AG09309 (cell line): ENCODE results near the gene TRNP1.

Source experiments
- DNase-seq: peaks from one replicate; pipeline ENCODE4 v3.0.0-alpha.2; 2010; ENCODE audit warnings: low read depth
- H3K4me3 ChIP-seq: 2 replicates; pipeline ENCODE4 v1.5.1; 2011; ENCODE audit warnings: mild to moderate bottlenecking, low read depth, low read length, moderate library complexity; ENCODE audit not compliant: control insufficient read depth
- TF ChIP-seq, protein P1 (sequence below): IDR thresholded peaks from 2 replicates; pipeline ENCODE4 v1.5.1; 2011; ENCODE audit warnings: mild to moderate bottlenecking, low read depth, low read length, inconsistent platforms; ENCODE audit not compliant: insufficient read depth, control insufficient read depth; ENCODE audit errors: missing control alignments

Gene TRNP1

DNA sequence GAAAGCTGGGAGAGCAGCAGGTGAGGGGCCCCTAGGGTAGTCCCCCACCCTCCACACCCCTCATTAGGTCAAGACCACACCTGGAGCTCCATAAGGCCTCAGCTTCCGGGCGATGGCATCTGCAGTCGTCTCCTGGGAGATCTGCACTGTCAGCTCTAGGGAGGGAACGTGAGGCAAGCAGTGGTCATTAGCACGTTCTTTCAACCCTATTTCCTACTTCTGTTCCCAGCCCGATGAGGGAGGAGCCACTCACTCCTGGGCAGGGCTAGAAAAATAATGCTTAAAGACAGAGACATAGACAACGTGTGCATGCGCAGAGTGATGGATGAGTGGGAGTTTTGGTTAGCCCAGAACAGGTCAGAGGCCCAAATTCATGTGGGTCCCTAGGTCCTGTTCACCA lies 42.9 kb upstream of the TRNP1 start:
- TF ChIP-seq, protein P1, sequence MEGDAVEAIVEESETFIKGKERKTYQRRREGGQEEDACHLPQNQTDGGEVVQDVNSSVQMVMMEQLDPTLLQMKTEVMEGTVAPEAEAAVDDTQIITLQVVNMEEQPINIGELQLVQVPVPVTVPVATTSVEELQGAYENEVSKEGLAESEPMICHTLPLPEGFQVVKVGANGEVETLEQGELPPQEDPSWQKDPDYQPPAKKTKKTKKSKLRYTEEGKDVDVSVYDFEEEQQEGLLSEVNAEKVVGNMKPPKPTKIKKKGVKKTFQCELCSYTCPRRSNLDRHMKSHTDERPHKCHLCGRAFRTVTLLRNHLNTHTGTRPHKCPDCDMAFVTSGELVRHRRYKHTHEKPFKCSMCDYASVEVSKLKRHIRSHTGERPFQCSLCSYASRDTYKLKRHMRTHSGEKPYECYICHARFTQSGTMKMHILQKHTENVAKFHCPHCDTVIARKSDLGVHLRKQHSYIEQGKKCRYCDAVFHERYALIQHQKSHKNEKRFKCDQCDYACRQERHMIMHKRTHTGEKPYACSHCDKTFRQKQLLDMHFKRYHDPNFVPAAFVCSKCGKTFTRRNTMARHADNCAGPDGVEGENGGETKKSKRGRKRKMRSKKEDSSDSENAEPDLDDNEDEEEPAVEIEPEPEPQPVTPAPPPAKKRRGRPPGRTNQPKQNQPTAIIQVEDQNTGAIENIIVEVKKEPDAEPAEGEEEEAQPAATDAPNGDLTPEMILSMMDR, result no peak
- no peak for DNase-seq
- H3K4me3 ChIP-seq, result no peak overlapping the region

DNA sequence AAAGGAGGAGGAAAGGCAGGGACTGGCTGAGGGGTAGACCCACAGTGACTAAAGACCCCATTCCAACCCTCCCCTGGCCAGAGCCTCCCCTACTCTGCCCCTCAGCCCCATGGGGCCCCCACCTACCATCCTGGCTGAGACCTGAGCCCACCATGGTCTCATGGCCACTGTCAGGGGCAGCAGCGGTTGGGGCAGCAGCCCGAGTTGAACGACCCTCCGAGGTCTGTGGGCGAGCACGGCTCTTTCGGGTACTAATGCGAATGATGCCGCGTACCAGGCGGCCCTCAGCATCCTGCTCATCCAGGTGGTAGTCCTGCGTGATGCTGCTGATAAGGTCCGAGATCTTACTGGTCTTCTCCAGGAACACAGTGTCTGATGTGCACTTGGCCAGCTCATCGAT lies 42.3 kb upstream of the TRNP1 start:
- TF ChIP-seq, protein P1, result no peak
- H3K4me3 ChIP-seq, result no peak overlapping the region
- no peak for DNase-seq

DNA sequence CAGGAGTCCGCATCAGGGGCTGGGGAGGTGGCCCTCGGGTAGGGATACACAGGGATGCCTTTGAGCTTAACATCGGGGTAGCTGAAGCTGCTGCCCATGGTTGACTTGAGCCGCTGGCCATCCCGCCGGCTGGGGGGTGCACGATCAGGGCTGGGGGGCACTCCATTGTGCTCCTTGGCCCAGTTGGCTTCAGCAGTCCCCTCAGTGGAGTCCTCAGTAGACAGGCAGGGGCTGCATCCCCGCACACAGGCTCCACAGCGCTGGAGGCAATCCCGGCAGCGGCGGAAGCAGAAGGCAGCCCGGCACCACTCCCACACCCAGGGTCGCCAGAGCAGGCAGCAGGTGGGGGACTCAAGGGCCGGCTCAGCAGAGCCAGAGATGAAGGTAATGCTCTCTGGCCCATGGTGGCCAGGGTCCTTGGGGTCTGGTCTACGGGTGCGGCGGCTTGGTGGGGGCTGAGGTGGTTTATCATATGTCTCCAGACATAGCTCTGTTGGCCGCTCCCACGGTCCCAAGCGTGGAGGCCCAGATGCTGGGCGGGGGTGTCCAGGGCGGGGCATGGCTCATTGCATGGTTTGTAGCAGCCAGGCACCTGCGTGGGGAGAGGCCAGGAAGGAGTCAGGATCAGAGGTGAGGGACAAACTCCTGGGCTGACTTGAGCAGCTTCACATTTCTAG lies 41.5 kb upstream of the TRNP1 start:
- no peak for DNase-seq
- H3K4me3 ChIP-seq, result no peak overlapping the region
- TF ChIP-seq, protein P1, result no peak

DNA sequence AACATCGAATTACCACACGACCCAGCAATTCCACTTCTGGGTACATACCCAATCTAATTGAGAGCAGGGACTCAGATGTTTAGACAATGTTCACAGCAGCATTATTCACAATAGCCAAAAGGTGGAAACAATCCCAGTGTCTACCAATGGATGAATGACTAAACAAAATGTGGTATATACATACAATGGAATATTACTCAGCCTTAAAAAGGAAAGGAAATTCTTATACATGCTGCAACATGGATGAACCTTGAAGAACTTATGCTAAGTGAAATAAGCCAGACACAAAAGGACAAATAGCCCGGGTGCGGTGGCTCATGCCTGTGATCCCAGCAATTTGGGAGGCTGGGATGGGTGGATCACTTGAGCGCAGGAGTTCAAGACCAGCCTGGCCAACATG lies 40.1 kb upstream of the TRNP1 start:
- TF ChIP-seq, protein P1, result no peak
- H3K4me3 ChIP-seq, result no peak overlapping the region
- DNase-seq, result no peak

DNA sequence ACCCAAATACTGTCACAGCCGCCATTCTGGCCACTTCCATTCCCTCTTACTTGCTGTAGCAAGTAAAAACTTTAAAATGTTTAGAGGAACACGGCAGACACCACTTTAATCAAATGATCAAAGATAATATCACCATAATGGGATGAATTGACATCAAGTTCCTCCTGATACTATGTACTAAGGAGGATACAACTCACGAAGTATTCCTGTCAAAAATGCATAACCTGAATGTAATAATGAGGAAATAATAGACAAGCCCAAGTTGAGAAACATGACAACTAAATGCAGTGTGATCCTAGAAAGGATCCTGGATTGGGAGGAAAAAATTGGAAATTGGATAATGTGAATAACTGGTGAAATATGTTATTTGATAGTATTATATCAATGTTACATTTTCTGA lies 37.2 kb upstream of the TRNP1 start:
- H3K4me3 ChIP-seq, result no peak overlapping the region
- TF ChIP-seq, protein P1, result no peak
- DNase-seq, result no peak

DNA sequence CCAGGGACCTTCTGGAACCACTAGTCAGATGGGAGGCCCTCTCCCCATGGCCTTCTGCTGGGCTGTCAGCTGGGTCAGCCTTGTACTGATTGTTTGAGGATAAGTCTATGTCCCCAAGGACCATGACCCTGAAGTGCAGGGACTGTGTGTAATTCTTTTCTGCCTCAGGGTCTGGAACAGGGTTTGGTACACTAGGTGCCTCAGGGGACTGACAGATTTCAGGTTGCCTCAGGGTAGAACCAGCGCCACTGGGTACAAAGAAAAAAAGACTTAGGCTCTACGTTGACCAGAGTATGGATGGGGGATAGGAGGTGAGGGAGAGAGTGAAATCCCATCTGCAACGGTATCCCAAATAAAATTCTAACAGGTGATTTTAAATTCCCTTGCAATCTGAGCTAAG lies 36.2 kb upstream of the TRNP1 start:
- DNase-seq, result no peak
- no peak overlapping the region for H3K4me3 ChIP-seq
- TF ChIP-seq, protein P1, result no peak
